SK-N-SH (cell line): ENCODE measurements around the gene SELENOK. TPM values are rescaled to one million over a fixed set of nuclear protein-coding genes. Genes with fewer than 3 reads are reported as not detected.

Source experiments
- CTCF ChIA-PET: fragments of 300-600, 350-600 bp; formaldehyde crosslinking; extraction: SDS; loops from one replicate; lab custom pipeline; 2021; lab: Yijun Ruan, JAX
- POLR2A ChIA-PET: fragments of 350-600 bp; sonication (Branson Sonifier 250); formaldehyde crosslinking; extraction: SDS; loops from one replicate; lab custom pipeline; 2020; ENCODE audit warnings: antibody characterized with exemption, inconsistent platforms; lab: Yijun Ruan, JAX
- DNase-seq: peaks from one replicate; pipeline ENCODE4 v3.0.0; 2012
- H2AFZ ChIP-seq: fragments of 200-600 bp; sonication (generic); 2 replicates; pipeline ENCODE4 v1.8.1; 2016; ENCODE audit warnings: antibody characterized with exemption, mild to moderate bottlenecking, low read depth
- H3F3A ChIP-seq: fragments of 200-600 bp; sonication (generic); replicated peaks from 2 replicates; pipeline ENCODE3; 2016; ENCODE audit warnings: antibody characterized with exemption, mild to moderate bottlenecking; ENCODE audit not compliant: insufficient read depth
- H3K27ac ChIP-seq, 2 experiments: fragments of 200-500 bp in 1 of 2; fragments of 200-600 bp in 1 of 2; sonication (Bioruptor generic) in 1 of 2; sonication (generic), shearing (Covaris generic) in 1 of 2; 2 replicates each; pipeline versions ENCODE4 v1.5.1 to v1.6.1; 2014 to 2016; ENCODE audit warnings: low read depth in 2 of 2, inconsistent platforms in 1 of 2, low read length in 1 of 2, mild to moderate bottlenecking in 1 of 2, mixed read lengths in 1 of 2
- H3K27me3 ChIP-seq: fragments of 200-600 bp; sonication (generic), shearing (Covaris generic); 2 replicates; pipeline ENCODE4 v1.6.1; 2016; ENCODE audit warnings: mixed run types; ENCODE audit not compliant: insufficient read depth
- H3K36me3 ChIP-seq, 2 experiments: fragments of 200-500 bp in 1 of 2; fragments of 200-600 bp in 1 of 2; sonication (Bioruptor generic) in 1 of 2; sonication (generic) in 1 of 2; replicated peaks in 1 of 2; 2 replicates each; pipeline versions ENCODE3 to v1.5.1; 2014 to 2016; ENCODE audit warnings: low read length in 1 of 2, mild to moderate bottlenecking in 1 of 2; ENCODE audit not compliant: insufficient read depth in 2 of 2, control insufficient read depth in 1 of 2
- H3K4me1 ChIP-seq, 2 experiments: fragments of 200-500 bp in 1 of 2; fragments of 200-600 bp in 1 of 2; sonication (Bioruptor generic) in 1 of 2; sonication (generic), shearing (Covaris generic) in 1 of 2; 2 replicates each; pipeline versions ENCODE4 v1.5.1 to v1.6.1; 2014 to 2016; ENCODE audit warnings: low read depth in 1 of 2, low read length in 1 of 2, mixed run types in 1 of 2; ENCODE audit not compliant: insufficient read depth in 2 of 2, control insufficient read depth in 1 of 2
- H3K4me2 ChIP-seq: fragments of 200-600 bp; sonication (generic), shearing (Covaris generic); 2 replicates; pipeline ENCODE4 v1.6.1; 2017; ENCODE audit warnings: mixed run types
- H3K4me3 ChIP-seq, 2 experiments: fragments of 200-500 bp in 1 of 2; fragments of 200-600 bp in 1 of 2; sonication (Bioruptor generic) in 1 of 2; sonication (generic), shearing (Covaris generic) in 1 of 2; 2 replicates each; pipeline versions ENCODE4 v1.5.1 to v1.8.1; 2014 to 2016; ENCODE audit warnings: low read depth in 2 of 2, inconsistent platforms in 1 of 2, low read length in 1 of 2, mild to moderate bottlenecking in 1 of 2, mixed read lengths in 1 of 2, moderate library complexity in 1 of 2
- H3K79me2 ChIP-seq: fragments of 200-600 bp; sonication (generic); 2 replicates; pipeline ENCODE4 v1.8.1; 2017; ENCODE audit warnings: mild to moderate bottlenecking; ENCODE audit not compliant: insufficient read depth
- H3K9ac ChIP-seq: fragments of 200-600 bp; sonication (generic); 2 replicates; pipeline ENCODE4 v1.6.1; 2017; ENCODE audit warnings: mixed run types
- H3K9me2 ChIP-seq: fragments of 200-600 bp; sonication (generic); 2 replicates; pipeline ENCODE4 v1.6.1; 2017; ENCODE audit warnings: mixed run types
- H3K9me3 ChIP-seq: fragments of 200-600 bp; sonication (generic); 2 replicates; pipeline ENCODE4 v1.6.1; 2017; ENCODE audit warnings: mixed run types, mild to moderate bottlenecking, moderate library complexity
- H4K20me1 ChIP-seq: fragments of 200-600 bp; sonication (generic); 2 replicates; pipeline ENCODE4 v1.6.1; 2017; ENCODE audit warnings: mild to moderate bottlenecking, mixed run types; ENCODE audit not compliant: insufficient read depth
- ELF1 ChIP-seq: IDR thresholded peaks from 2 replicates; pipeline ENCODE4 v1.4.0; 2012
- GABPA ChIP-seq: IDR thresholded peaks from 2 replicates; pipeline ENCODE4 v1.4.0; 2012; ENCODE audit warnings: low read depth, mild to moderate bottlenecking
- RXRA ChIP-seq: IDR thresholded peaks from 2 replicates; pipeline ENCODE4 v1.4.0; 2012; ENCODE audit warnings: low read depth, mild to moderate bottlenecking, borderline replicate concordance
- WGBS: methylation state at CpG from one replicate; pipeline ENCODE4 v1.1.6; 2017; ENCODE audit warnings: low lambda C conversion rate; 5-methylcytosine and 5-hydroxymethylcytosine counted together
- polyA plus RNA-seq, 3 experiments: library from polyadenylated mRNA; depleted of rRNA; stranded (reverse); fragments of >200 nt; gene quantifications; 2 replicates each; pipeline ENCODE4 v1.2.3, GENCODE V29; 2012

Gene SELENOK
- polyA plus RNA-seq, 1 of the 3 experiments (the other 2 are of a cell fraction) = 29.2 TPM

DNA sequence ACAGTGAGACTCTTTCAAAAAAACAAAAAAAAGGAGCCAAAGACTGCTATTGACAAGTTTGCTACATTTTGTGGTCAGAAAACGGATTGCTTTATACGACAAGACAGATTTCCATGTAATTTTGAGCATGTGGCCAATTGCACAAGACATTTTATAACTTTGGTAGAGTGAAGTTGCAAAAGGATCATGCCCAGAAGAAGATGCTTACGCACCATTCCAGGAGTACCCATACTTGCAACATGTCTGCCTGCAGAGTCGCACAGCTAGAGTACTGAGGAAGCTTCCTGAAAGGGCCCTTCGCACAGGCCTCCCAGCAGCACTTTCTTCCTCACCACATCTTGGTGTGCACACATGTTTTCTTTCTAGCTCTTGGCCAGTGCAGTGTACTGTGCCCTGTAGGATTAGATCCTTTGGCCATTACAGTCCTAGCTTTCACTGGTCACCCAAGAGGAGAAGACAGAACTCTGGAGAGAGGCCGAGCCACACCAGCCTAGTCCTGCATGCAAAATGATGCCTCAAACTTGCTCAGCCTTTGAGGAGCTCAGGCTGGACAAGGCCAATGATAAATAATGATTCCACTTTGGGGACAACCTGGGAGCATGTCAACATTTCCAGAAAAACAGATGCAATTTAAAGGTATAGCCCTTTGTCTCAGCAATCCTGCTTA, 57.1 kb downstream of the SELENOK start:
- Histone ChIP-seq H3K9me2 (no peaks in the 10 kb centered on the region), H3F3A (no peaks in the 10 kb centered on the region), H3K27ac (no peak overlapping the region), H3K79me2 (no peaks in the 10 kb centered on the region), H2AFZ (no peak overlapping the region), H3K9ac (no peak overlapping the region), H3K4me3 (no peak overlapping the region), H3K4me1 (peaks cover 0 to 7% of the 10 kb centered on the region in 2 experiments; a peak in 1 of 4 replicates), H4K20me1 (no peaks in the 10 kb centered on the region), H3K9me3 (no peaks in the 10 kb centered on the region), H3K36me3 (no peaks in the 10 kb centered on the region), H3K27me3 (no peaks in the 10 kb centered on the region), H3K4me2 (no peak overlapping the region)
- TF ChIP-seq GABPA (no peak), RXRA (no peak), ELF1 (no peak)
- CTCF ChIA-PET = no interaction called here
- POLR2A ChIA-PET = no interaction called here
- 68% methylated on average over 5 of the region's 6 CpGs for WGBS
- no peak for DNase-seq

Other genes with a start within 250 kb of the SELENOK start
- 0.05 and 0.33 TPM in 2 replicates for gene CHDH, start 45.4 kb downstream of the SELENOK start, polyA plus RNA-seq (2012; rRNA removed)
- 0.10 and 0.16 TPM in 2 replicates for gene IL17RB, start 45.3 kb downstream of the SELENOK start, polyA plus RNA-seq (2012; rRNA removed)
- gene ACTR8, start 9.7 kb downstream of the SELENOK start, polyA plus RNA-seq (2012; rRNA removed) = 17.7 and 23.6 TPM in 2 replicates
- 0.15 and 0.36 TPM in 2 replicates for gene CACNA2D3, start 230.7 kb upstream of the SELENOK start, polyA plus RNA-seq (2012; rRNA removed)